ENCODE data around the gene ASPN.

- TF ChIP-seq CTCF (IDR thresholded peaks at IDR 0.05) (no peak), POLR2A (IDR thresholded peaks at IDR 0.05) (no peak)
Measured at GRCh38 chr9:92429836-92430235, 52.5 kb downstream of the ASPN start.
